Stimulated activated CD4-positive, alpha-beta T cell treated with anti-CD3 and anti-CD28 coated beads, Interleukin-4, amount 100 ng/mL, for 4 hours (primary cell): ENCODE measurements around the gene SEMA4D.
"Not testable (repeated sequence)": the region's sequence is repeated elsewhere in the genome, so short reads cannot be mapped to it uniquely, and the experiment has no call there.

Experiments
- DNase-seq, 2 experiments: peaks; one replicate each; pipeline ENCODE4 v3.0.0-alpha.2; 2020

SEMA4D gene

DNA sequence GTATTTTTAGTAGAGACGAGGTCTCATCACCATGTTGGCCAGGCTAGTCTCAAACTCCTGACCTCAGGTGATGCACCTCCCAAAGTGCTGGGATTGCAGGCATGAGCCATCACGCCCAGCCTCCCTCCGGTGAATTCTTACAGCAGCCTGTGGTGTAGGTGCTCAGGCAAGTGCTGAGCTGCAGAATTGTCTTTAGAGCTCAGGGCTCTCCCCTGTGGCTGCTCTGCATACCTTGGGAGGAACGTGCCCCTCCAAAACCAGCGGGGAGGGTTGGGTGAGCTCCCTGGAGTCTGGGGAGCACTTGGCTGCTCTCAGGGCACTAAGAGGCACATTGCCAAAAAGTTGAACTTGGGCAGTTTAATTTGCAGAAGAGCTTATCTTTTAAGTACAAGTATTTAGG, 150.3 kb downstream of the SEMA4D start:
- no peak for DNase-seq

GRCh38 chr9:89346696-89347095, 151.2 kb downstream of the SEMA4D start:
- no peak for DNase-seq

- DNase-seq = no peak
Measured at GRCh38 chr9:89345476-89345875, 152.4 kb downstream of the SEMA4D start.

GRCh38 chr9:89343812-89344211, 154.1 kb downstream of the SEMA4D start:
- DNase-seq = not testable (repeated sequence)

DNA sequence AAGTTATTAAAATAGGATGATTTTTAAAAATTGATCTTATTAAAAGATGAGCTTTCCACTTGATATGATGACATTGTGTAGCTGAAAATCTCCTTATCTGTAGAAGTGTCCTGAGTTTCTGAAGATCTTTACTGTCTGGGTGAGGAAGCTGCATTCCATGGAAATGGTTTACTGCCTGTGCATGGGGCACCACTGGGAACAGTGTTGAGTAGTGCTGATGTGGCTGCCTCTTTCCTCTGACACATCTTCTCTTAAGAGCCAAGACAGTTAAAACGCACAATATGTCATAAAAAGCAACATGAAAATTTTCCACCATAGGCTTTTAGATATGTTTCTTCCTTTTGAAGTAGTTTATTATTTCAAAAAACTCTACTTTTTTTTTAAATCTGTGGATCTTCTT, 155.0 kb downstream of the SEMA4D start:
- DNase-seq = no peak

GRCh38 chr9:89342213-89342612, 155.7 kb downstream of the SEMA4D start:
- DNase-seq = no peak

DNA sequence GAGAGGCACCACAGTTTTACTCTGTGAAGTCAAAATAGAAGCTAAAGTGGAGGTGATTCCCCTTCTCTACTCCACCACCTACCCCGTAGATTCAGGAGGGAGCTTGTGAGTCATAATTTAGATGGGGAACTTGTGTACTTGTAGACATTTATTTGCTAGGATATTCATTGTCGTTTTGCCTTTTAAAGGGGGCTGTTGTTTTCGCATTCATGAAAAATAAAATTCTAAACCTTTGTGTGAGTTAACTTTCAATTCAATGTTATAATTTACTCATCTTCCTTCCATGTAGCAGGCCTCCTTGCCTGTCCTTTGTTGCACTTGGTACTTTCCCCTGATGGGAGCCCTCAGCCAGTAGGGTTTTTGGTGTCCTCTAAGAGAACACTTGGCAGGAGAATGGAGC, 157.6 kb downstream of the SEMA4D start:
- no peak for DNase-seq

GRCh38 chr9:89339807-89340206, 158.1 kb downstream of the SEMA4D start:
- no peak for DNase-seq

DNA sequence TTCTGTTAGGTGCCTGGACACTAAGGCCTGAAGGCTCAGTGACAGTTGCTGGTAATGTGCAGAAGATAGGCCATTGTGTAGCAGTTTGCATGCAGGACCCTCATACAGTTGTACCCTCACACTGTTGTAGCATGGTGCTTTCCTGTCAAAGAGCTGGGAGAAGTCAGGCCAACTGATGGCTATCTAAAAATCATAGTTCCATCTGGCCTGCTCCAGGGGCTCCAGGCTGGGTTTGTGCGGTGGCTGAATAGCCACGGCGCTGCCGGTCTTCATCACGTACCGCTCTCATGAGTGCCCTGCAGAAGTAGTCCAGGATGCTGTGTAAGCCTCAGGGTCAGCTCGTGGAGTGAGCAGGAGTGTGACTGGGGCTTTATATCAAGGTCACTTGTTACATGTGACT, 167.4 kb downstream of the SEMA4D start:
- no peak for DNase-seq

GRCh38 chr9:89329917-89330316, 168.0 kb downstream of the SEMA4D start:
- no peak for DNase-seq

DNA sequence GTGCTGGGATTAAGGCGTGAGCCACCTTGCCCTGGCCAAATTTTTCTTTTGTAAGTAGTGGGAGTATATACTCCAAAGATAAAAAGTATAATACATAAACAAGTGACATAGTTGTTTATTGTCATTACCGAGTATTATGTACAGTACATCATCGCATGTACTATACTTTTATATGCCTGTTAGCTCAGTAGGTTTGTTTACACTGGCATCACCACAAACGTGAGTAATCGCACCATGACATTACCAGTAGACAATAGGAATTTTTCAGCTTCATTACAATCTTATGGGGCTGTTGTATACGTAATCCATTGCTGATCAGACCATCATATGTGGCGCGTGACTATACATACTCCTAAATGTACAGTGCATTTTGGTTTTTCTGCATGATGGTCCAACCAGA, 169.8 kb downstream of the SEMA4D start:
- DNase-seq = no peak

- no peak for DNase-seq
Measured at GRCh38 chr9:89325733-89326132, 172.2 kb downstream of the SEMA4D start.

DNA sequence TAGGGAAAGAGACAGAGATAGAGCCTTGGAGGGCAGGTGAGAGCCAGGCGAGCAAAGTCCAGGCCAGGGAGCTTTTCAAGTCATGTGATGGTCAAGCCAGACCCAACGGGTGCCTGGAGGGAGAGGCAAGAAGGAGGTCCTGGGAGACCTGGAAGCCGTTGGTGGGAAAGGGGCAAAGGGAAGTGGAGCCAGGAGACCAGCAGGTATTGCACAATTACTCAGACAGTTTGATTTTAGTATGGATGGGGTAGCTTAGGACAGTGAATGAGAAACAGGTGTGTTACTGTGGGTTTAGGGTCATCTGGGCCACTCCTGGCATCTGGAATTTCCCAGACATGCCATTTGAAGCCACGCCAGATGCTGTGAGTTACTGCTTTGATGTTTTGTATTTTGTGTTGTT, 174.5 kb downstream of the SEMA4D start:
- DNase-seq = no peak

DNA sequence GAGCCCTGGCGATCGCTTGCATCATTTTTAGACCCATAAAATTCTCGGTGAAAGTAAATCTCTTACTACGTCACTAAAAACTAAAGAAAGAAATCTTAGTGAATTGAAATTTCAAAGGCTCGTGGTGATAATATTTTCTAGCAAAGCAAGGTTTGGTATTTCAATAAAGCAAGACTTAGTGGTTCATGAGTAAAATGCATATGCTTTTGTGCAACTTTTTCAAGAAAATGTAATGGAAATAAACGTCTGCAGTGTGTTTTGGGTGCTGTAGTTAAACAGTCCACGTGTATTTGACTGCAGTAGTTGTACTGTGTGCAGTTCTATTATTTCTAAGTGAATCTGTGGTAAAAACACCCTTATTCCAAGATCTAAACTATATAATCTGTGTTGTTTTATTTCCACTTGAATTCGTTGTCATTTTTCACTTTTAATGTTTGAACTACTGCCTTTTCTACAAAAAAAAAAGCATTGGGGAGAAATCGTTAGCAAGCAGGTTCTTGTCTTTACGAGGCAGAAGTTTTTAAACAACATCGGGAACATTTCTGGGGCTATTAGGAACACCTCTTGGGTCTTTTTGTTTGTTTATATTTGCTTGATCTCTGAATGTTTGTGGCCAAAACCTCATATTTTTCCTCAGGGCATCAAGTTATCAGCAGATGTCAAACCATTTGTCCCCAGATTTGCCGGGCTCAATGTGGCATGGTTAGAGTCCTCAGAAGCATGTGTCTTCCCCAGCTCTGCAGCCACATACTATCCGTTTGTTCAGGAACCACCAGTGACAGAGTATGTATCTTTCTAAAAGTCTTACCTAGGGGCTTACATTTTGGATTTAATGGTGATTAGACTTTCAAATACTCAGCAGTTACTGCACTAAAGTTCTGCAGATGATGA, 178.7 kb downstream of the SEMA4D start:
- no peak for DNase-seq

GRCh38 chr9:89318123-89319014, 179.5 kb downstream of the SEMA4D start, which contains the start of gene SECISBP2:
Gene SECISBP2 (plus strand): TSS chr9:89318500. CDS start chr9:89318577, 77 bp downstream.
- peak; percentile 92 to 94 for DNase-seq

- no peak for DNase-seq
Measured at GRCh38 chr9:89317282-89317681, 180.6 kb downstream of the SEMA4D start.

DNA sequence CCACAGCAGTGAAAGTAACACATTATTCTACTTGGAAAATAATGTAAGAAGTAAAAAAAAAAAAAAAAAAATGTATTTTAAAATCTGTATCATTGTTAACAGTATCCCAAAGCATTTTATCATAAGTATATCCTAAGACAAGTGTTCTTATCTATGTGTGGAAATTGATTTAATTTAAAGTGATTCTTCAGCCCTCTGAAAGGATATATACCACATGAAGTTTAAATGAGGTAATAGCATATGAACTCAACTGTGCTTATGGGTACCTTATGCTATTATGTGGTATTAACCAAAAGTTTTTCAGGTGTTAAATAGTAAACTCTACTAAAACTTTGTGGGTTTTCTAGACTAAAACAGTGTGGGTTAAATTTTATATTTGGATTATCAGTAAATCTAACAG, 182.4 kb downstream of the SEMA4D start:
- no peak for DNase-seq

DNA sequence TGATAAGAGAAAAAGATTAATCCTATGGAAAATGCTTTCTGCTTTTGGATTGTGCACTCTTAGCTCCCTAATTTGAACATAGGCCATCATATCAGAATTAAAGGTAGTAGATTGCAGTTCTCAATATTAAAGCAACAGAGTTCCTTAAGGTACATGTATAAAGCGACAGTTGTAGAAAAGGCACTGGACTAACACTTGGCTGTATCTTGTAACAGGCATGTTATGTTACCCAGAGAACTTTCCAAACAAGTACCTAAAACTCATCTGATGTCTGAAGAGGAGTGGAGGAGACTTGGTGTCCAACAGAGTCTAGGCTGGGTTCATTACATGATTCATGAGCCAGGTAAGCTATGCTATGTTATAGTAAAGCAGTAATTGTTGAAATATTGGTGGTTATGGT, 183.0 kb downstream of the SEMA4D start:
- no peak for DNase-seq

DNA sequence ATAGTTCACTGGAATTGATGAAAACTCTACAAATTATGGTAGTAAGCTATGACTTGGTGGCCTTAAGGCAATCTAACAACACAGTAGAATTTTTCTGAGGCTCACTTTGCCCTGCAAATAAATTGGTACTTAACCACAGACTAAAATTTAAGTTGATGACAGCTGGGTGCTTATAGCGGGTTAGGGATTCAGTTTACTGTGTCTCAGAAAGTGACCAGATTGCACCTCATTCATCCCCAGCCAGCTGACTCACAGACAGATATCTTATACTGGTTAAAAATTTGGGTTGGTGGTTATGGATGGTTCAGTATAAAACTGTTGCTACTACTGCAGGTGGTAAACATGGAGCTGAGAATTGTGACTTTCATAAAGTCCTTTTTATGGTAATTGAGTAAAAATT, 184.1 kb downstream of the SEMA4D start:
- DNase-seq = no peak

- DNase-seq = no peak
Measured at GRCh38 chr9:89312222-89312571, 185.7 kb downstream of the SEMA4D start.

- DNase-seq = no peak
Measured at GRCh38 chr9:89311346-89312221, 186.3 kb downstream of the SEMA4D start.
